RPMI8226 (cell line): ENCODE measurements around the gene SEPHS2.
"Not testable (repeated sequence)": the region's sequence is repeated elsewhere in the genome, so short reads cannot be mapped to it uniquely, and the experiment has no call there.

Source experiments
- DNase-seq: peaks from one replicate; pipeline ENCODE4 v3.0.0-alpha.2; 2015

The SEPHS2 gene

GRCh38 chr16:30397056-30397455, 48.6 kb downstream of the SEPHS2 start:
- DNase-seq: no peak

GRCh38 chr16:30396627-30397026, 49.0 kb downstream of the SEPHS2 start:
- not testable (repeated sequence) for DNase-seq

DNA sequence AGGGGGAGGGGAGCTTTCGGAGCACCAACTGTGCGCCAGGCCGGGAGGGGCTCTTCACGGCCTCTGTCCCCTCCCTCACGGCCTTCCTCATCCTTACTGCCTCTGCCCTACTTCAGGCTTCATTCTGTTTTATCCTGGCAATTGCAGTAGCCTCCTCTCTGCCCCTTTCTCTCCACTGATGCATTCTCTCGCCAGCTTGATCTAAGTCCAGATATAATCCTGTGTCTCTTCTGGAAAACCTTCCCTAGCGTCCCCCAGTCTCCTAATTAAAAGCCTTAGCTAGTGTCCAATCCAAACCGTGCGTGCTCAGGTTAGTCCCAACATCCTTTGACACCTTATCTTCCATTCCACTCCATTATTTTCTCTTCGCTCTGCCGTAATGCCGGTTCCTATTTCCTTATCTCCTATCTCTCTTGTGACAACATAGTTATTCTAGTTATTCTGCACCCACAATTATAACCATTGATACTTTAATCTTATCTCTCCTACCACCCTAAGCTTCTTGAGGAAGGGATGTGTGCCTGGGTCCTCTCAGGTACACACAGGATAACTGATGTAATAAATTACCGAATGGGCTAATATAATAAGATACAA, 49.6 kb downstream of the SEPHS2 start:
- no peak for DNase-seq

GRCh38 chr16:30395155-30395991, 50.3 kb downstream of the SEPHS2 start, which contains the start of gene ZNF48:
ZNF48 (plus strand) TSS chr16:30395420; CDS start chr16:30395795, 375 bp downstream.
- peak; percentile 88 for DNase-seq

DNA sequence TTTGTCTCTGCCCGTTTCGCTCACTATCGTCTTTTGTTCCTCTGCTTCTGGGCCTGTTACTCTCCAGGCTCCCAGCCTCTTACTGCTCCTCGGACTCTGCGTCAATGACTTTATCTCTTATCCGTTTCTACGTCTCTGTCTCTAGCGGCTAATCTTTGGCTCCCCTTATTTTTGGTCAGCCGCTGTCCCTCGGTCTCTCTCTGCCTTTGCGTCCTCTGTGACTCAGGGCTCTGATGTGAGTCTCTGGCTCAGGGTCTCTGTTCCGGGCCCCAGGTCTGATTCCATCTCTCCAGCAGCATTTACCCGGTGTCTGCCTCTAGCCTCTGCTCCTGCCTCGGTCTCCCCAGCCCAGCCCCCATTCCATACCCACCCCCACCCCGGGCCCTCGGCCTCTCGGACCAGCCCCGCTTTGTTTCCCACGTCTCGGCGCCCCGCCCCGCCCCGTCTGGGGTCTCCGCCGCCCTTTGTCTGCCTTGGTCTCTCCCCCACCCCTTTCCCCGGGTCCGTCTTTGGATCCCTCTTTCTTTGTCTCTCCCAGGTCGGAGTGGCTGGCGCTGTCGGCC, 51.0 kb downstream of the SEPHS2 start:
- no peak for DNase-seq
